ENCODE data around the gene PIANP.

- no peak for TF ChIP-seq CTCF (IDR thresholded peaks at IDR 0.05)
- TF ChIP-seq POLR2A (IDR thresholded peaks at IDR 0.05) = no peak
Measured at GRCh38 chr12:6672143-6672542, 28.5 kb downstream of the PIANP start.
